HEK293 (cell line): Measurements from ENCODE around the gene LIME1.

ENCODE experiments used
- CTCF ChIA-PET: fragments of 350-600 bp; formaldehyde crosslinking; extraction: SDS; loops from one replicate; lab custom pipeline; 2021; ENCODE audit warnings: antibody characterized with exemption; lab: Yijun Ruan, JAX
- POLR2A ChIA-PET: fragments of 300-600 bp; formaldehyde crosslinking; extraction: SDS; loops from one replicate; lab custom pipeline; 2020; ENCODE audit warnings: antibody characterized with exemption, inconsistent platforms; lab: Yijun Ruan, JAX
- H3K27ac ChIP-seq: fragments of 200-500 bp; sonication (Bioruptor generic); 2 replicates; pipeline ENCODE4 v1.5.1; 2014; ENCODE audit warnings: low read depth, low read length, control low read depth, inconsistent platforms; ENCODE audit errors: extremely low read depth
- H3K36me3 ChIP-seq, 2 experiments: fragments of 200-500 bp in 1 of 2; sonication (Bioruptor generic) in 1 of 2; 1 replicate in 1 of 2; 2 replicates in 1 of 2; pipeline ENCODE4 v1.5.1; 2014 to 2017; ENCODE audit warnings: inconsistent platforms in 2 of 2, low read length in 2 of 2; ENCODE audit not compliant: control insufficient read depth in 2 of 2, insufficient read depth in 1 of 2
- H3K4me1 ChIP-seq: fragments of 200-500 bp; sonication (Bioruptor generic); 2 replicates; pipeline ENCODE4 v1.5.1; 2014; ENCODE audit warnings: mild to moderate bottlenecking, low read length, inconsistent platforms; ENCODE audit not compliant: control insufficient read depth, insufficient read depth
- H3K4me3 ChIP-seq: 2 replicates; pipeline ENCODE4 v1.5.1; 2011; ENCODE audit warnings: low read depth, mild to moderate bottlenecking, control low read depth, low read length, moderate library complexity
- H3K9me3 ChIP-seq: fragments of 200-500 bp; sonication (Bioruptor generic); 2 replicates; pipeline ENCODE4 v1.5.1; 2014; ENCODE audit warnings: low read depth, low read length, inconsistent platforms; ENCODE audit not compliant: control insufficient read depth, insufficient read depth
- GLIS2 ChIP-seq: fragments of 450-650 bp; formaldehyde crosslinking; IDR thresholded peaks from 2 replicates; pipeline ENCODE4 v1.5.1; 2016; ENCODE audit warnings: missing biosample characterization, missing genetic modification characterization
- OSR2 ChIP-seq: fragments of 450-650 bp; formaldehyde crosslinking; IDR thresholded peaks from 2 replicates; pipeline ENCODE4 v1.5.1; 2016; ENCODE audit warnings: missing biosample characterization, missing genetic modification characterization
- SCRT1 ChIP-seq: fragments of 450-650 bp; formaldehyde crosslinking; IDR thresholded peaks from 2 replicates; pipeline ENCODE4 v1.5.1; 2016; ENCODE audit warnings: missing biosample characterization, missing genetic modification characterization, borderline replicate concordance
- SCRT2 ChIP-seq: fragments of 450-650 bp; formaldehyde crosslinking; IDR thresholded peaks from 2 replicates; pipeline ENCODE4 v1.5.1; 2016; ENCODE audit warnings: missing biosample characterization, missing genetic modification characterization
- SP3 ChIP-seq: fragments of 450-650 bp; formaldehyde crosslinking; IDR thresholded peaks from 2 replicates; pipeline ENCODE4 v1.5.1; 2016; ENCODE audit warnings: missing biosample characterization, missing genetic modification characterization
- TCF7L2 ChIP-seq: IDR thresholded peaks from 2 replicates; pipeline ENCODE4 v1.6.1; 2011; ENCODE audit warnings: low read depth, mild to moderate bottlenecking, inconsistent platforms, low read length, moderate library complexity, borderline replicate concordance
- ZBTB48 ChIP-seq: fragments of 450-650 bp; formaldehyde crosslinking; IDR thresholded peaks from 2 replicates; pipeline ENCODE4 v1.5.1; 2016; ENCODE audit warnings: missing biosample characterization, missing genetic modification characterization
- ZBTB7A ChIP-seq: fragments of 450-650 bp; formaldehyde crosslinking; IDR thresholded peaks from 2 replicates; pipeline ENCODE4 v1.5.1; 2016; ENCODE audit warnings: low read depth, missing biosample characterization, missing genetic modification characterization
- ZNF23 ChIP-seq: fragments of 450-650 bp; formaldehyde crosslinking; IDR thresholded peaks from 2 replicates; pipeline ENCODE4 v1.5.1; 2016; ENCODE audit warnings: missing biosample characterization, missing genetic modification characterization, borderline replicate concordance
- ZNF341 ChIP-seq: fragments of 450-650 bp; formaldehyde crosslinking; IDR thresholded peaks from 2 replicates; pipeline ENCODE4; 2016; ENCODE audit warnings: low read depth, missing biosample characterization, missing genetic modification characterization
- ZNF473 ChIP-seq: fragments of 450-650 bp; formaldehyde crosslinking; IDR thresholded peaks from 2 replicates; pipeline ENCODE4 v1.5.1; 2017; ENCODE audit warnings: missing biosample characterization, missing genetic modification characterization
- ZNF571 ChIP-seq: fragments of 450-650 bp; formaldehyde crosslinking; IDR thresholded peaks from 2 replicates; pipeline ENCODE4 v1.5.0; 2017; ENCODE audit warnings: missing biosample characterization, missing genetic modification characterization
- ZNF623 ChIP-seq: fragments of 450-650 bp; formaldehyde crosslinking; IDR thresholded peaks from 2 replicates; pipeline ENCODE4 v1.5.1; 2016; ENCODE audit warnings: missing biosample characterization, missing genetic modification characterization
- ZNF626 ChIP-seq: fragments of 450-650 bp; sonication (Bioruptor Pico); formaldehyde crosslinking; IDR thresholded peaks from 2 replicates; pipeline ENCODE4 v1.5.1; 2018; ENCODE audit warnings: missing biosample characterization, missing genetic modification characterization, inconsistent platforms
- ZNF654 ChIP-seq: fragments of 450-650 bp; formaldehyde crosslinking; IDR thresholded peaks from 2 replicates; pipeline ENCODE4 v1.5.1; 2016; ENCODE audit warnings: low read depth, missing biosample characterization, missing genetic modification characterization
- TF ChIP-seq, protein P1 (sequence below): fragments of 450-650 bp; formaldehyde crosslinking; IDR thresholded peaks from 2 replicates; pipeline ENCODE4 v1.5.1; 2017; ENCODE audit warnings: missing biosample characterization, missing genetic modification characterization
- TF ChIP-seq, protein P2 (sequence below): fragments of 450-650 bp; formaldehyde crosslinking; conservative IDR thresholded peaks from 2 replicates; pipeline ENCODE4 v1.5.1; 2016; ENCODE audit warnings: low read depth, missing biosample characterization, missing genetic modification characterization
- TF ChIP-seq, protein P3 (sequence below): fragments of 450-650 bp; formaldehyde crosslinking; IDR thresholded peaks from 2 replicates; pipeline ENCODE4 v1.5.1; 2016; ENCODE audit warnings: missing biosample characterization, missing genetic modification characterization
- TF ChIP-seq, protein P4 (sequence below): fragments of 450-650 bp; formaldehyde crosslinking; IDR thresholded peaks from 2 replicates; pipeline ENCODE4 v1.5.1; 2016; ENCODE audit warnings: missing biosample characterization, missing genetic modification characterization
- TF ChIP-seq, protein P5 (sequence below): fragments of 450-650 bp; formaldehyde crosslinking; optimal IDR thresholded peaks from 2 replicates; pipeline ENCODE3; 2016; ENCODE audit warnings: missing biosample characterization, mild to moderate bottlenecking, missing genetic modification characterization

LIME1 gene

DNA sequence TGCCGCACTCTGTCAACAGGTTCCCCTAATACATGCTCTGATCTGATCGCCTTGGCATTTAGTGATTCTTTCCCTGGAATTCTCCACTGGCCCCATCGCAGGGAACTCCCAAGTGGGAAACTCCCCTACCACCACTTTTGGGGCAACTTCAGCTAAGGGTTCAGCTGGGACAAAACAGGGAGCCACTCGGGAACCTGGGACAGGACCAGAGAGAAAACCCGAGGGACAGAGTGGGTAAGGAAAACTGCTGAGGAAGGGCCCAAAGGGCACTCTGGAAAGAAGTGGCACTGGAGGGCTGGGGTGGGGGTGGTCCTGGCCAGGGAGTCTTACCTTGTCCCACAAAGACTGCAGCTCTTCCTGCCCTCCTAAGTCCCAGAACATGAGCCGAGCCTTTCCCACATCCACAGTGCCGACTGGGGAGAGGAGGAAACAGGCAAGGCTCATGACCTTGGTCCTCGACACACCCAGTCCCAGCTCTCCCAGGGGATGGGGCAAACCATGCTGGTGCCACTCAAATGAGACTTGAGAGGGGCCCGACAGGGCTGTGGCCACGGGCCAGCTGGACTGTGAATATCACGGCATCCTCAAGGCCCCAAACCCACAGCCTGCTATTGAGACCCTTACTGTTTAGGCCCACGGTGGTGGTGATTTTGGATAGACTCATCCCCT lies 30.3 kb upstream of the LIME1 start:
- H3K36me3 ChIP-seq, result peaks cover 19 to 58% of the 10 kb centered on the region in 2 experiments
- no peaks in the 10 kb centered on the region for H3K9me3 ChIP-seq
- H3K4me1 ChIP-seq, result 0 out of 2 replicates have a peak, but pooled peaks cover 3% of the 10 kb centered on the region
- no peak overlapping the region for H3K27ac ChIP-seq
- TF ChIP-seq SP3 (no peak), ZBTB48 (tag by site-specific recombination) (no peak), SCRT2 (peak; percentile 58; the same call in 1 of the 2 replicates), ZNF626 (tag by site-specific recombination) (no peak), SCRT1 (tag by site-specific recombination) (0 out of 2 replicates have a peak, but pooled peaks have one; percentile 21), ZNF623 (tag by site-specific recombination) (no peak), ZNF571 (tag by site-specific recombination) (no peak)
- TF ChIP-seq, protein P1, sequence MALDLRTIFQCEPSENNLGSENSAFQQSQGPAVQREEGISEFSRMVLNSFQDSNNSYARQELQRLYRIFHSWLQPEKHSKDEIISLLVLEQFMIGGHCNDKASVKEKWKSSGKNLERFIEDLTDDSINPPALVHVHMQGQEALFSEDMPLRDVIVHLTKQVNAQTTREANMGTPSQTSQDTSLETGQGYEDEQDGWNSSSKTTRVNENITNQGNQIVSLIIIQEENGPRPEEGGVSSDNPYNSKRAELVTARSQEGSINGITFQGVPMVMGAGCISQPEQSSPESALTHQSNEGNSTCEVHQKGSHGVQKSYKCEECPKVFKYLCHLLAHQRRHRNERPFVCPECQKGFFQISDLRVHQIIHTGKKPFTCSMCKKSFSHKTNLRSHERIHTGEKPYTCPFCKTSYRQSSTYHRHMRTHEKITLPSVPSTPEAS, result no peak
- POLR2A ChIA-PET, result interaction anchor here (1.2 to 3.3 kb wide), 2 partner anchors 9 to 35 kb away, joined by 3 to 13 read pairs; no protein-coding TSS in a partner anchor
- CTCF ChIA-PET, result interaction anchor here (0.7 to 0.9 kb wide), 3 partner anchors 17 to 300 kb away, joined by 3 read pairs; no protein-coding TSS in a partner anchor
- H3K4me3 ChIP-seq, result no peak overlapping the region; the same call in 1 of the 2 replicates

DNA sequence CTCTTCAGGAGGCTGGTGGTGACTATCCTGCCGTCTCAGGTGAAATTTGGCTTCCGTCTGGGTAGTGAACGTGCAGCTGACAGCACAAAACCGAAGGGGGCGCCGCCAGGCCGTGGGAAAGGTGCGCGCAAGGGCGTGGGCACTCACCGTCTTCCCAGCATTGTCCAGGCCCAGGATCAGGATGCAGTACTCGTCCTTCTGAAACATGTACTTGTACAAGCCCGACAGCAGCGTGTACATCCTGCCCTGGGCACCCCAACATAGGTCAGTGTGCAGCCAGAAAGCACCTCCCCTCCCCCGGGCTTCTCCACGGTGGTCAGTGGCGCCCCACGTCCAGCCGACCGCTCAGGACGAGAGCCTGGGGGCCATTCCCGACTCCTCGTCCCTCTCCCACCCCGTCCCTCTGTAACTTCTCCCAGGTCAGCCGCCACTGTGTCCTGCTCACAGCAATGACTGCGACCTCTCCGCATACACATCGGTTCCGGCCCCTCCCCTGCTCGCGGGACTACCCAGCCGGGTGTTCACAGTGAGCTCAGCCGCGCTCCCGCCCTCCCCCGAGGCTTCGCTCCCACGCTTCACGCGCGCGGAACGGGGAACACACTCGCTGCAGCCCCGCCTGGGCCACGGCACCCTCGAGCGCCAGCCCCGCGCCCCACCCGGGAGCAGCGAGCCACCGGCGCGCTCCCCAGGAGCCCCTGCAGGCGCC lies 29.5 kb upstream of the LIME1 start:
- H3K4me1 ChIP-seq, result 0 out of 2 replicates have a peak, but pooled peaks cover 3% of the 10 kb centered on the region
- CTCF ChIA-PET, result interaction anchor here (0.6 to 1.4 kb wide), 5 partner anchors 18 to 299 kb away, joined by 3 to 4 read pairs (median 3); no protein-coding TSS in a partner anchor
- POLR2A ChIA-PET, result interaction anchor here (0.8 to 3.3 kb wide), 13 partner anchors 8 to 274 kb away, joined by 3 to 16 read pairs (median 7); partner anchors contain the start of genes DNAJC5, LIME1, PRPF6 and RTEL1
- H3K36me3 ChIP-seq, result peaks cover 25 to 66% of the 10 kb centered on the region in 2 experiments
- H3K4me3 ChIP-seq, result peak overlapping the region; percentile 81
- no peaks in the 10 kb centered on the region for H3K9me3 ChIP-seq
- peak overlapping the region; percentile 71; the same call in 1 of the 2 replicates for H3K27ac ChIP-seq
- no peak for TF ChIP-seq ZNF473 (tag by site-specific recombination)
- TF ChIP-seq TCF7L2, result no peak
- TF ChIP-seq, protein P2, sequence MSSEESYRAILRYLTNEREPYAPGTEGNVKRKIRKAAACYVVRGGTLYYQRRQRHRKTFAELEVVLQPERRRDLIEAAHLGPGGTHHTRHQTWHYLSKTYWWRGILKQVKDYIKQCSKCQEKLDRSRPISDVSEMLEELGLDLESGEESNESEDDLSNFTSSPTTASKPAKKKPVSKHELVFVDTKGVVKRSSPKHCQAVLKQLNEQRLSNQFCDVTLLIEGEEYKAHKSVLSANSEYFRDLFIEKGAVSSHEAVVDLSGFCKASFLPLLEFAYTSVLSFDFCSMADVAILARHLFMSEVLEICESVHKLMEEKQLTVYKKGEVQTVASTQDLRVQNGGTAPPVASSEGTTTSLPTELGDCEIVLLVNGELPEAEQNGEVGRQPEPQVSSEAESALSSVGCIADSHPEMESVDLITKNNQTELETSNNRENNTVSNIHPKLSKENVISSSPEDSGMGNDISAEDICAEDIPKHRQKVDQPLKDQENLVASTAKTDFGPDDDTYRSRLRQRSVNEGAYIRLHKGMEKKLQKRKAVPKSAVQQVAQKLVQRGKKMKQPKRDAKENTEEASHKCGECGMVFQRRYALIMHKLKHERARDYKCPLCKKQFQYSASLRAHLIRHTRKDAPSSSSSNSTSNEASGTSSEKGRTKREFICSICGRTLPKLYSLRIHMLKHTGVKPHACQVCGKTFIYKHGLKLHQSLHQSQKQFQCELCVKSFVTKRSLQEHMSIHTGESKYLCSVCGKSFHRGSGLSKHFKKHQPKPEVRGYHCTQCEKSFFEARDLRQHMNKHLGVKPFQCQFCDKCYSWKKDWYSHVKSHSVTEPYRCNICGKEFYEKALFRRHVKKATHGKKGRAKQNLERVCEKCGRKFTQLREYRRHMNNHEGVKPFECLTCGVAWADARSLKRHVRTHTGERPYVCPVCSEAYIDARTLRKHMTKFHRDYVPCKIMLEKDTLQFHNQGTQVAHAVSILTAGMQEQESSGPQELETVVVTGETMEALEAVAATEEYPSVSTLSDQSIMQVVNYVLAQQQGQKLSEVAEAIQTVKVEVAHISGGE, result peak; percentile 44; the same call in 1 of the 2 replicates
- TF ChIP-seq, protein P3, sequence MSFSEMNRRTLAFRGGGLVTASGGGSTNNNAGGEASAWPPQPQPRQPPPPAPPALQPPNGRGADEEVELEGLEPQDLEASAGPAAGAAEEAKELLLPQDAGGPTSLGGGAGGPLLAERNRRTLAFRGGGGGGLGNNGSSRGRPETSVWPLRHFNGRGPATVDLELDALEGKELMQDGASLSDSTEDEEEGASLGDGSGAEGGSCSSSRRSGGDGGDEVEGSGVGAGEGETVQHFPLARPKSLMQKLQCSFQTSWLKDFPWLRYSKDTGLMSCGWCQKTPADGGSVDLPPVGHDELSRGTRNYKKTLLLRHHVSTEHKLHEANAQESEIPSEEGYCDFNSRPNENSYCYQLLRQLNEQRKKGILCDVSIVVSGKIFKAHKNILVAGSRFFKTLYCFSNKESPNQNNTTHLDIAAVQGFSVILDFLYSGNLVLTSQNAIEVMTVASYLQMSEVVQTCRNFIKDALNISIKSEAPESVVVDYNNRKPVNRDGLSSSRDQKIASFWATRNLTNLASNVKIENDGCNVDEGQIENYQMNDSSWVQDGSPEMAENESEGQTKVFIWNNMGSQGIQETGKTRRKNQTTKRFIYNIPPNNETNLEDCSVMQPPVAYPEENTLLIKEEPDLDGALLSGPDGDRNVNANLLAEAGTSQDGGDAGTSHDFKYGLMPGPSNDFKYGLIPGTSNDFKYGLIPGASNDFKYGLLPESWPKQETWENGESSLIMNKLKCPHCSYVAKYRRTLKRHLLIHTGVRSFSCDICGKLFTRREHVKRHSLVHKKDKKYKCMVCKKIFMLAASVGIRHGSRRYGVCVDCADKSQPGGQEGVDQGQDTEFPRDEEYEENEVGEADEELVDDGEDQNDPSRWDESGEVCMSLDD (tag by site-specific recombination), result peak; percentile 36; the same call in 1 of the 2 replicates
- no peak for TF ChIP-seq ZNF626 (tag by site-specific recombination)
- peak; percentile 36; the same call in 1 of the 2 replicates for TF ChIP-seq ZNF341 (tag by site-specific recombination)
- TF ChIP-seq ZNF23 (tag by site-specific recombination), result no peak
- TF ChIP-seq, protein P4, sequence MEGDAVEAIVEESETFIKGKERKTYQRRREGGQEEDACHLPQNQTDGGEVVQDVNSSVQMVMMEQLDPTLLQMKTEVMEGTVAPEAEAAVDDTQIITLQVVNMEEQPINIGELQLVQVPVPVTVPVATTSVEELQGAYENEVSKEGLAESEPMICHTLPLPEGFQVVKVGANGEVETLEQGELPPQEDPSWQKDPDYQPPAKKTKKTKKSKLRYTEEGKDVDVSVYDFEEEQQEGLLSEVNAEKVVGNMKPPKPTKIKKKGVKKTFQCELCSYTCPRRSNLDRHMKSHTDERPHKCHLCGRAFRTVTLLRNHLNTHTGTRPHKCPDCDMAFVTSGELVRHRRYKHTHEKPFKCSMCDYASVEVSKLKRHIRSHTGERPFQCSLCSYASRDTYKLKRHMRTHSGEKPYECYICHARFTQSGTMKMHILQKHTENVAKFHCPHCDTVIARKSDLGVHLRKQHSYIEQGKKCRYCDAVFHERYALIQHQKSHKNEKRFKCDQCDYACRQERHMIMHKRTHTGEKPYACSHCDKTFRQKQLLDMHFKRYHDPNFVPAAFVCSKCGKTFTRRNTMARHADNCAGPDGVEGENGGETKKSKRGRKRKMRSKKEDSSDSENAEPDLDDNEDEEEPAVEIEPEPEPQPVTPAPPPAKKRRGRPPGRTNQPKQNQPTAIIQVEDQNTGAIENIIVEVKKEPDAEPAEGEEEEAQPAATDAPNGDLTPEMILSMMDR (tag by site-specific recombination), result peak; percentile 79
- no peak for TF ChIP-seq OSR2
- TF ChIP-seq GLIS2 (tag by site-specific recombination), result peak; percentile 24; the same call in 1 of the 2 replicates
- TF ChIP-seq, protein P5, sequence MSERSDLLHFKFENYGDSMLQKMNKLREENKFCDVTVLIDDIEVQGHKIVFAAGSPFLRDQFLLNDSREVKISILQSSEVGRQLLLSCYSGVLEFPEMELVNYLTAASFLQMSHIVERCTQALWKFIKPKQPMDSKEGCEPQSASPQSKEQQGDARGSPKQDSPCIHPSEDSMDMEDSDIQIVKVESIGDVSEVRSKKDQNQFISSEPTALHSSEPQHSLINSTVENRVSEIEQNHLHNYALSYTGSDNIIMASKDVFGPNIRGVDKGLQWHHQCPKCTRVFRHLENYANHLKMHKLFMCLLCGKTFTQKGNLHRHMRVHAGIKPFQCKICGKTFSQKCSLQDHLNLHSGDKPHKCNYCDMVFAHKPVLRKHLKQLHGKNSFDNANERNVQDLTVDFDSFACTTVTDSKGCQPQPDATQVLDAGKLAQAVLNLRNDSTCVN (tag by site-specific recombination), result peak; percentile 98
- TF ChIP-seq ZNF654 (tag by site-specific recombination), result peak; percentile 44
- peak; percentile 15; the same call in 1 of the 2 replicates for TF ChIP-seq ZBTB7A (tag by site-specific recombination)
